ENCODE results near the gene PRM3.
A peak's percentile ranks its signal among the peaks of the same experiment; 100 is the strongest.

The PRM3 gene

GRCh38 chr16:11242658-11243057, 30.8 kb downstream of the PRM3 start:
- no peak for DNase-seq (ENCODE audit: low read depth)

- DNase-seq (ENCODE audit: low read depth): no peak
Measured at GRCh38 chr16:11241480-11242204, 31.8 kb downstream of the PRM3 start.

- no peak for DNase-seq (ENCODE audit: low read depth)
Measured at GRCh38 chr16:11240636-11241473, 32.6 kb downstream of the PRM3 start.

- DNase-seq (ENCODE audit: low read depth): no peak
Measured at GRCh38 chr16:11239644-11240632, 33.5 kb downstream of the PRM3 start.

GRCh38 chr16:11238272-11239202, 34.9 kb downstream of the PRM3 start:
- no peak for DNase-seq (ENCODE audit: low read depth)

- DNase-seq (ENCODE audit: low read depth): no peak
Measured at GRCh38 chr16:11236461-11237254, 36.8 kb downstream of the PRM3 start.

GRCh38 chr16:11235703-11235991, 37.8 kb downstream of the PRM3 start:
- no peak for DNase-seq (ENCODE audit: low read depth)

GRCh38 chr16:11234884-11235702, 38.3 kb downstream of the PRM3 start:
- no peak for DNase-seq (ENCODE audit: low read depth)

GRCh38 chr16:11233727-11234376, 39.6 kb downstream of the PRM3 start:
- peak; percentile 72 for DNase-seq (ENCODE audit: low read depth)

GRCh38 chr16:11232852-11233726, 40.3 kb downstream of the PRM3 start:
- peak; percentile 83 for DNase-seq (ENCODE audit: low read depth)

- DNase-seq (ENCODE audit: low read depth): no peak
Measured at GRCh38 chr16:11232302-11232851, 41.1 kb downstream of the PRM3 start.

- no peak for DNase-seq (ENCODE audit: low read depth)
Measured at GRCh38 chr16:11231367-11231970, 42.0 kb downstream of the PRM3 start.

GRCh38 chr16:11229906-11230305, 43.5 kb downstream of the PRM3 start:
- no peak for DNase-seq (ENCODE audit: low read depth)

GRCh38 chr16:11229432-11229831, 44.0 kb downstream of the PRM3 start:
- DNase-seq (ENCODE audit: low read depth): no peak

GRCh38 chr16:11225677-11226549, 47.5 kb downstream of the PRM3 start:
- DNase-seq (ENCODE audit: low read depth): no peak
